ENCODE measurements around the gene RIMOC1. TPM values are rescaled to one million over a fixed set of nuclear protein-coding genes. Genes with fewer than 3 reads are reported as not detected.

RIMOC1 gene
- total RNA-seq, 3 donors from 2014 or later, result 21.9 to 28.7 (median 27.5) TPM

DNA sequence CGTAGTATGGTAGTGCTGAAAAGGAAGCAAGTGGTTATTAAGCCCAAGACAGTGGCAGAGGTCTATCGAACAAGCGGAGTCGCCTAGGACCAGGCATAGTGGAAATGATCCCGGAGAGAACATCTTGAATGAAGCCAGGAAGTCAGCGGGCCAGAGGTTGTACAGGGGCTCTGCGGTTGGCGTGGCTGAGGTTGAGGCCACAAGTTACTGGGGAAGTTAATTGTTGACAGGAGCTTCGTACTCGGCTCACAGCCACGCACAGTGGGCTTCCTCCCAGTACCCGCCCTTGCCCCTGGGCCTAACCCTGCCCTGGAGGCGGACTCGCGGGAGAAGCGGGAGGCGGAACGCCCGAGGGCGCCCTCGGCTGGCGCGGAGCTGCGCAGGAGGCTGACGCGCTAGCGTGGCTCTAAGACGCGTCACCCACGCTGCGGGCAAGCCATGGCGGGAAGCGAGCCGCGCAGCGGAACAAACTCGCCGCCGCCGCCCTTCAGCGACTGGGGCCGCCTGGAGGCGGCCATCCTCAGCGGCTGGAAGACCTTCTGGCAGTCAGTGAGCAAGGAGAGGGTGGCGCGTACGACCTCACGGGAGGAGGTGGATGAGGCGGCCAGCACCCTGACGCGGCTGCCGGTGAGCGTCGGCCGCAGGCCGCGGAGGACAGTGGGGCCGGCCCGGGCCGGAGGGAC, 20.9 kb downstream of the RIMOC1 start, which contains the start of gene FBXO4:
FBXO4 (plus strand) TSS at position 410 of the 683 bp plus-strand sequence; CDS start at position 439, 29 bp downstream.
- Histone ChIP-seq H3K4me1 (ENCODE audit: low read depth) (no peaks in the 10 kb centered on the region), H3K36me3 (ENCODE audit: low read depth) (no peaks in the 10 kb centered on the region), H3K4me3 (peak within 1 kb of the TSS; percentile 61), H3K9me3 (no peaks in the 10 kb centered on the region)
- DNase-seq (peak; percentile 87 to 93 (median 92)), ATAC-seq (peak; percentile 99)
- peak; percentile 57 for TF ChIP-seq CTCF (IDR thresholded peaks at IDR 0.05)
- intact Hi-C loops (cut with DNase I, micrococcal nuclease), result no loop called here

GRCh38 chr5:41925555-41925951, 21.4 kb downstream of the RIMOC1 start:
- intact Hi-C loops (cut with DNase I, micrococcal nuclease), result no loop called here
- H3K9me3 ChIP-seq, result no peaks in the 10 kb centered on the region
- ATAC-seq, result peak; percentile 47
- peak in 2 of 3 donors; percentile 39 to 56 for DNase-seq
- no peaks in the 10 kb centered on the region for H3K36me3 ChIP-seq (ENCODE audit: low read depth)
- no peak for TF ChIP-seq CTCF (IDR thresholded peaks at IDR 0.05)
- no peaks in the 10 kb centered on the region for H3K4me1 ChIP-seq (ENCODE audit: low read depth)
- peak overlapping the region; percentile 61 for H3K4me3 ChIP-seq

DNA sequence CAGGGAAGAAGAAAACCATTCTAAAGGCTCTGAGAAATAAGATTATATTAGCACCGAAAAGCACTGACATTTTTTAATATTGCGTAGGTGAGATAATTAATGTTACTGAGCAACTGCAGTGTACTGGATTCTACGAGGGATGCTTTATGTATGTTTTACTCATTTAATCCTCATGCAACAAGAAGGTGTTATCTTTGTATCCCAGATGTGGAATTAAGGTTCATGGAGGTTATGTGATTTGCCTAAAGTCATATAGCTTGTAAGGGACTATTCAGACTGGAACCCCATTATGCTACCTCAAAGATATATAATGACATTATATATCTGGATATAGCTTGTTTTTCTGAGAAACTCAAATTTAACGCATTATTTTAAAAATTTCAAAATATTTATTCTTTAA, 23.5 kb downstream of the RIMOC1 start:
- TF ChIP-seq CTCF (IDR thresholded peaks at IDR 0.05), result no peak
- Histone ChIP-seq H3K36me3 (ENCODE audit: low read depth) (no peaks in the 10 kb centered on the region), H3K4me3 (no peak overlapping the region), H3K4me1 (ENCODE audit: low read depth) (no peaks in the 10 kb centered on the region), H3K9me3 (no peaks in the 10 kb centered on the region)
- no peak for DNase-seq
- no peak for ATAC-seq
- intact Hi-C loops (cut with DNase I, micrococcal nuclease), result no loop called here

DNA sequence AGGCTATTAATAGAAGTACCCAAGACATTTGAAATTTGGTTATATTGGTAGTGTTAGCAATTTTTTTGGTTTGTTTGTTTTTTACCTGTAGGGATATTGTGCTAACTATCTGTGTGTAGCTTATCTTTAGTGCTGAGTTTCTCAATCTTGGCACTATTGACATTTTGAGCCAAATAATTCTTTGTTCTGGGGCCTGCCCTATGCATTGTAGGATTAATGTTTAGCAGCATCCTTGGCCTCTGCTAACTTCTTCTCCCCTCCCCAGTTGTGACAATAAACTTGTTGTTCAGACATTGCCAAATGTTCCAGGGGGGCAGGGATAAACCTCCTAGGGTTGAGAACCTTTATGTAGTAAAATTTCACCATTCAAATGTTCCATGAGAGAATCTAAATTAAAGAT, 24.9 kb downstream of the RIMOC1 start:
- ATAC-seq (no peak), DNase-seq (no peak)
- no peak for TF ChIP-seq CTCF (IDR thresholded peaks at IDR 0.05)
- intact Hi-C loops (cut with DNase I, micrococcal nuclease), result no loop called here
- Histone ChIP-seq H3K9me3 (no peaks in the 10 kb centered on the region), H3K4me3 (no peak overlapping the region), H3K4me1 (ENCODE audit: low read depth) (no peaks in the 10 kb centered on the region), H3K36me3 (ENCODE audit: low read depth) (no peaks in the 10 kb centered on the region)

DNA sequence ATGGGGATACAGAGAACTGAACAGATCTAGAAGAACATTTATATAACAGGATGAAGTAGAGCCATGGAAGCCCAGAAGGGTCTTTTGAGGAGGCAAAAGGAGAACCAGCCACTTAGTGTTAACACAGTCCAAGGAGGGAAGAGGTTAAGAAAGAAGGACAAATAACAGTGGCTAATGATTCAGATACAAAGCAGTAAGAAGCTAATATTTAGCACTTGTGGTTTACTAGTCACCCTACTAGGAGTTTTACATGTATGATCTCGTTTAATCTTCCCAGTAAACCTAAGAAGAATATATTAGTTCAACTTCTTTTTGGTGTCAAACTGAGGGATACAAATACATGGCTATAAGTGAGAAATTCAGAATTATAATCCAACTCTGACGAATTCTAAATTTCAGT, 28.6 kb downstream of the RIMOC1 start:
- ATAC-seq (no peak), DNase-seq (no peak)
- TF ChIP-seq CTCF (IDR thresholded peaks at IDR 0.05), result no peak
- Histone ChIP-seq H3K4me1 (ENCODE audit: low read depth) (no peaks in the 10 kb centered on the region), H3K4me3 (no peak overlapping the region), H3K36me3 (ENCODE audit: low read depth) (no peaks in the 10 kb centered on the region), H3K9me3 (no peaks in the 10 kb centered on the region)
- intact Hi-C loops (cut with DNase I, micrococcal nuclease), result no loop called here

Measured in mucosa of descending colon (tissue), 3 donors.